Loucy (cell line): ENCODE measurements around the gene EBF3.

ENCODE experiments used
- H2AFZ ChIP-seq: fragments of 200-600 bp; sonication (generic); 2 replicates; pipeline ENCODE4 v1.6.0; 2016; ENCODE audit warnings: antibody characterized with exemption, mild to moderate bottlenecking, low read length, moderate library complexity
- H3F3A ChIP-seq: fragments of 200-600 bp; 2 replicates; pipeline ENCODE4 v1.6.0; 2016; ENCODE audit warnings: antibody characterized with exemption, low read depth, mild to moderate bottlenecking
- H3K27me3 ChIP-seq: fragments of 200-600 bp; sonication (generic); 2 replicates; pipeline ENCODE4 v1.6.1; 2014; ENCODE audit warnings: low read length, mild to moderate bottlenecking; ENCODE audit not compliant: insufficient read depth, poor library complexity, severe bottlenecking
- H3K36me3 ChIP-seq: fragments of 200-600 bp; sonication (generic); 2 replicates; pipeline ENCODE4 v1.6.1; 2016; ENCODE audit warnings: low read length; ENCODE audit not compliant: insufficient read depth
- H3K4me1 ChIP-seq: fragments of 200-600 bp; sonication (generic); 2 replicates; pipeline ENCODE4 v1.5.1; 2014; ENCODE audit warnings: low read length, mild to moderate bottlenecking; ENCODE audit not compliant: insufficient read depth, poor library complexity, severe bottlenecking
- H3K4me2 ChIP-seq: fragments of 200-600 bp; sonication (generic); 2 replicates; pipeline ENCODE4 v1.6.0; 2014; ENCODE audit warnings: antibody characterized with exemption, low read length, low read depth, mild to moderate bottlenecking; ENCODE audit not compliant: poor library complexity, severe bottlenecking
- H3K4me3 ChIP-seq: fragments of 200-600 bp; sonication (generic); 2 replicates; pipeline ENCODE4 v1.5.1; 2014; ENCODE audit warnings: low read length, mild to moderate bottlenecking, mixed read lengths; ENCODE audit not compliant: poor library complexity, severe bottlenecking
- H3K79me2 ChIP-seq: fragments of 200-600 bp; sonication (generic); 2 replicates; pipeline ENCODE4 v1.6.1; 2014; ENCODE audit warnings: low read length; ENCODE audit not compliant: insufficient read depth
- H3K9ac ChIP-seq: fragments of 200-600 bp; sonication (generic); 2 replicates; pipeline ENCODE4 v1.6.0; 2014; ENCODE audit warnings: mild to moderate bottlenecking, low read depth, low read length, moderate library complexity; ENCODE audit not compliant: poor library complexity, severe bottlenecking
- H3K9me2 ChIP-seq: fragments of 200-600 bp; sonication (generic); replicated peaks from 2 replicates; pipeline ENCODE4 v1.6.1; 2016; ENCODE audit warnings: low read depth, low read length, mixed read lengths
- H3K9me3 ChIP-seq: fragments of 200-600 bp; sonication (generic); 2 replicates; pipeline ENCODE4 v1.6.1; 2014; ENCODE audit warnings: mild to moderate bottlenecking, antibody characterized with exemption, low read length, low read depth; ENCODE audit not compliant: insufficient read depth
- H4K20me1 ChIP-seq: fragments of 200-600 bp; sonication (generic); 2 replicates; pipeline ENCODE4 v1.6.0; 2014; ENCODE audit warnings: antibody characterized with exemption, low read length, mild to moderate bottlenecking; ENCODE audit not compliant: insufficient read depth, poor library complexity, severe bottlenecking
- CTCF ChIP-seq: fragments of 200-600 bp; sonication (generic); conservative IDR thresholded peaks from 2 replicates; pipeline ENCODE4 v1.5.1; 2014; ENCODE audit warnings: mild to moderate bottlenecking, antibody characterized with exemption, low read length
- EZH2phosphoT487 ChIP-seq: fragments of 200-600 bp; IDR thresholded peaks from 2 replicates; pipeline ENCODE4 v1.6.1; 2018; ENCODE audit warnings: antibody characterized with exemption, mild to moderate bottlenecking, moderate library complexity, borderline replicate concordance

The EBF3 gene

DNA sequence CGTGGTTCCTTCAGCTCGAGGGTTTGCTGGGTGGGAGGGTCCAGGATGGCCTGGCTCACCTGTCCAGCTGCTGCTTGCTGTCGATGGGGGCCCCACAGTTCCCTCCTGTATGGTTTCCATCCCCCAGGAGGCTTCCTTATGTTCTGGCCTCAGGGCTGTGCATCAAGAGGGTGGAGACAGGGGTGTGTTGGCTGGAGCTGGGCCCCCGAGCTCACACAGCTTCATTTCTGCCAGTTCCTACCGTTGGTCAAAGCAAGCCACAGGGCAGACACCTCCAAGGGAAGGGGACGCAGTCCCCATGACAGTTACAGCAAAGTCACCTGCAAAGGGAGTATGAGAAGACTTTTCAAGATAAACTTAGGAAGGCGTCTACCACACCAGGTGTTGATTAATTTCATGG is 156.9 kb downstream of the EBF3 start:
- H3K4me2 ChIP-seq, result no peak overlapping the region
- H3K79me2 ChIP-seq, result no peaks in the 10 kb centered on the region
- no peak overlapping the region for H3K9ac ChIP-seq
- no peaks in the 10 kb centered on the region for H3K27me3 ChIP-seq
- no peaks in the 10 kb centered on the region for H4K20me1 ChIP-seq
- no peak overlapping the region for H3K4me3 ChIP-seq
- H3K4me1 ChIP-seq, result no peaks in the 10 kb centered on the region
- H3F3A ChIP-seq, result no peaks in the 10 kb centered on the region
- H3K9me3 ChIP-seq, result peaks cover 26% of the 10 kb centered on the region; the same call in 1 of the 2 replicates
- no peaks in the 10 kb centered on the region for H3K36me3 ChIP-seq
- no peak overlapping the region for H2AFZ ChIP-seq
- TF ChIP-seq CTCF (no peak), EZH2phosphoT487 (no peak)
- no peaks in the 10 kb centered on the region for H3K9me2 ChIP-seq

- Histone ChIP-seq H3K9ac (no peak overlapping the region), H3K79me2 (no peaks in the 10 kb centered on the region), H4K20me1 (no peaks in the 10 kb centered on the region), H3F3A (no peaks in the 10 kb centered on the region), H3K27me3 (no peaks in the 10 kb centered on the region), H2AFZ (no peak overlapping the region), H3K9me2 (no peaks in the 10 kb centered on the region), H3K9me3 (peaks cover 23% of the 10 kb centered on the region; the same call in 1 of the 2 replicates), H3K36me3 (no peaks in the 10 kb centered on the region), H3K4me2 (no peak overlapping the region), H3K4me1 (no peaks in the 10 kb centered on the region), H3K4me3 (no peak overlapping the region)
- TF ChIP-seq CTCF (no peak), EZH2phosphoT487 (no peak)
Measured at GRCh38 chr10:129800796-129801340, 163.2 kb downstream of the EBF3 start.

DNA sequence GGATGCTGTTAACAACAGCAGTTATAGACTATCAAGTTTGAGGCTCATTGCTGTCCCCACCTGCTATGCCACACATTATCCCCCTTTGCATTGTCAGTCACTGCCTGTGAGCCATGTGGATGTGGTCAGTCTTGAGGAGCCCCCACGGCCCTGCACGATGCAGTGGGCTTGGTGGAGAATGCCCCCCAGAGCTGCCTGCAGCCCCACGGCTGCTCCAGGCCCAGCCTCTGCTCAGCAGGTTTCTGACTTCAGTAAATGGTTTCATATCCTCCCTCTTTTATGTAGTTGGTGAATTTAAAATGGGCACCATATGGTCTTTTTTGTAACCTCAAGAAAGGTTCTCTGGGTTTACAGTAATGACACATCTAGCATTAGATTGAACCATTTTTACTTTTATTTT is 164.1 kb downstream of the EBF3 start:
- no peak overlapping the region for H3K4me2 ChIP-seq
- TF ChIP-seq CTCF, result no peak
- TF ChIP-seq EZH2phosphoT487, result no peak
- H3K9me3 ChIP-seq, result peaks cover 17% of the 10 kb centered on the region; the same call in 1 of the 2 replicates

More for the DNA sequence above, 164.1 kb downstream of the EBF3 start:
- Histone ChIP-seq H3K27me3 (no peaks in the 10 kb centered on the region), H3K36me3 (no peaks in the 10 kb centered on the region), H3F3A (no peaks in the 10 kb centered on the region), H2AFZ (no peak overlapping the region), H3K4me1 (no peaks in the 10 kb centered on the region), H4K20me1 (no peaks in the 10 kb centered on the region), H3K79me2 (no peaks in the 10 kb centered on the region), H3K9me2 (no peaks in the 10 kb centered on the region), H3K4me3 (no peak overlapping the region), H3K9ac (no peak overlapping the region)
